Left ventricle myocardium inferior (tissue), 1 donor: Measurements from ENCODE around the gene AKR7A2. TPM values are rescaled to one million over a fixed set of nuclear protein-coding genes. Genes with fewer than 3 reads are reported as not detected.

Source experiments
- DNase-seq: peaks from one replicate; pipeline ENCODE4 v3.0.0-alpha.2; 2020
- H3K27ac ChIP-seq: fragments of 200-600 bp; replicated peaks from 2 replicates; pipeline ENCODE4 v1.8.0; 2021
- H3K27me3 ChIP-seq: fragments of 200-600 bp; 2 replicates; pipeline ENCODE4 v1.8.0; 2021; ENCODE audit warnings: low read depth
- H3K36me3 ChIP-seq: fragments of 200-600 bp; 2 replicates; pipeline ENCODE4 v1.8.0; 2021
- H3K4me1 ChIP-seq: fragments of 200-600 bp; 2 replicates; pipeline ENCODE4 v1.8.0; 2021
- H3K4me3 ChIP-seq: fragments of 200-600 bp; 2 replicates; pipeline ENCODE4 v1.8.0; 2021; ENCODE audit warnings: mild to moderate bottlenecking, moderate library complexity
- H3K9me3 ChIP-seq: fragments of 200-600 bp; replicated peaks from 2 replicates; pipeline ENCODE4 v1.8.0; 2021
- CTCF ChIP-seq: fragments of 200-600 bp; IDR thresholded peaks from 2 replicates; pipeline ENCODE4 v1.8.0; 2021; ENCODE audit warnings: antibody characterized with exemption, mild to moderate bottlenecking, borderline replicate concordance
- intact Hi-C: fragments of 100-400 bp; cut with micrococcal nuclease; formaldehyde crosslinking; loops from one replicate; pipeline ENCODE4 v1.11.0; 2022
- total RNA-seq: library from RNA; stranded (reverse); fragmentation: NEBNext Ultra II Directional; extraction: Animal tissue kit (Norgen Biotek cat#: 25700); gene quantifications from one replicate; pipeline ENCODE4 v1.2.1, GENCODE V29; 2021
- donor health status: DM: no; HTN: yes; CAD: no; lungs with severe emphysema.

The AKR7A2 gene
- total RNA-seq, 1 donor from 2014 or later, result 43.7 TPM

GRCh38 chr1:19325368-19325957, 13.5 kb upstream of the AKR7A2 start:
- Histone ChIP-seq H3K27ac (no peak overlapping the region), H3K27me3 (no peaks in the 10 kb centered on the region), H3K9me3 (no peaks in the 10 kb centered on the region), H3K4me3 (no peak overlapping the region), H3K4me1 (no peaks in the 10 kb centered on the region), H3K36me3 (peaks cover 63% of the 10 kb centered on the region)
- no peak for TF ChIP-seq CTCF
- intact Hi-C loops, result no loop called here
- DNase-seq, result no peak

GRCh38 chr1:19324665-19324990, 12.7 kb upstream of the AKR7A2 start:
- no peak overlapping the region for H3K4me3 ChIP-seq
- H3K27ac ChIP-seq, result no peak overlapping the region
- DNase-seq, result no peak
- intact Hi-C loops, result no loop called here
- H3K9me3 ChIP-seq, result no peaks in the 10 kb centered on the region
- peaks cover 63% of the 10 kb centered on the region for H3K36me3 ChIP-seq
- H3K27me3 ChIP-seq, result no peaks in the 10 kb centered on the region
- no peaks in the 10 kb centered on the region for H3K4me1 ChIP-seq
- no peak for TF ChIP-seq CTCF

GRCh38 chr1:19323987-19324664, 12.2 kb upstream of the AKR7A2 start:
- Histone ChIP-seq H3K4me3 (no peak overlapping the region), H3K4me1 (no peaks in the 10 kb centered on the region), H3K36me3 (peaks cover 64% of the 10 kb centered on the region), H3K9me3 (no peaks in the 10 kb centered on the region), H3K27ac (no peak overlapping the region), H3K27me3 (no peaks in the 10 kb centered on the region)
- TF ChIP-seq CTCF, result no peak
- intact Hi-C loops, result no loop called here
- no peak for DNase-seq

GRCh38 chr1:19322481-19322880, 10.5 kb upstream of the AKR7A2 start:
- Histone ChIP-seq H3K36me3 (peaks cover 60% of the 10 kb centered on the region), H3K27me3 (no peaks in the 10 kb centered on the region), H3K9me3 (no peaks in the 10 kb centered on the region), H3K4me1 (no peaks in the 10 kb centered on the region), H3K27ac (no peak overlapping the region), H3K4me3 (no peak overlapping the region)
- intact Hi-C loops, result no loop called here
- no peak for TF ChIP-seq CTCF
- no peak for DNase-seq

GRCh38 chr1:19321071-19321470, 9.1 kb upstream of the AKR7A2 start:
- no peak for TF ChIP-seq CTCF
- Histone ChIP-seq H3K9me3 (no peaks in the 10 kb centered on the region), H3K27ac (no peak overlapping the region), H3K4me1 (no peaks in the 10 kb centered on the region), H3K27me3 (no peaks in the 10 kb centered on the region), H3K4me3 (no peak overlapping the region), H3K36me3 (peaks cover 47% of the 10 kb centered on the region)
- no peak for DNase-seq
- intact Hi-C loops, result no loop called here
